CD4-positive, alpha-beta T cell treated with Interleukin-6 for 4 hours (primary cell): ENCODE data around the gene ZNF22.

ENCODE experiments used
- DNase-seq: peaks from one replicate; pipeline ENCODE4 v3.0.0-alpha.2; 2020; ENCODE audit warnings: mixed read lengths

The ZNF22 gene

DNA sequence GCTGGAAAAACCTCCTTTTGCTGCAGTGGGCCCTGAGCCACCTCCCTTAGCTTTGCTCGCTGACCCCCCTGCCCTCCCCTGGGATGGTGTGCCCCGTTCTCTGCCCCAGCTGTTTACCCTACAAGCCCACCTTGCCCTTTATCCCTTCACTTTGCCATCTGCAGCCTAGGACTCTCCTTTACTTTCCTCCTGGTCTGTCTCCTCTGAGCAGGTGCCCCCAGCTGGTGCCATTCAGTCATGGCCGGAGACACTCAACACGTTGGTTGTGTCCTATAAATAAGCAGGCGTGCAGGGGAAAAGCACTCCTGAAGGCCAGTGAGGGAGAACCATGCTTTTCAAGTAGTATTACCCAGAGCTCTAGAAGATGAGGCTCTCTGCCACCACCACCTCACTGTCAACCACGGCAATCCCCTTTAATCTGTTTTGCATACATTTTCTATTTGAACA, 35.0 kb upstream of the ZNF22 start:
- no peak for DNase-seq

DNA sequence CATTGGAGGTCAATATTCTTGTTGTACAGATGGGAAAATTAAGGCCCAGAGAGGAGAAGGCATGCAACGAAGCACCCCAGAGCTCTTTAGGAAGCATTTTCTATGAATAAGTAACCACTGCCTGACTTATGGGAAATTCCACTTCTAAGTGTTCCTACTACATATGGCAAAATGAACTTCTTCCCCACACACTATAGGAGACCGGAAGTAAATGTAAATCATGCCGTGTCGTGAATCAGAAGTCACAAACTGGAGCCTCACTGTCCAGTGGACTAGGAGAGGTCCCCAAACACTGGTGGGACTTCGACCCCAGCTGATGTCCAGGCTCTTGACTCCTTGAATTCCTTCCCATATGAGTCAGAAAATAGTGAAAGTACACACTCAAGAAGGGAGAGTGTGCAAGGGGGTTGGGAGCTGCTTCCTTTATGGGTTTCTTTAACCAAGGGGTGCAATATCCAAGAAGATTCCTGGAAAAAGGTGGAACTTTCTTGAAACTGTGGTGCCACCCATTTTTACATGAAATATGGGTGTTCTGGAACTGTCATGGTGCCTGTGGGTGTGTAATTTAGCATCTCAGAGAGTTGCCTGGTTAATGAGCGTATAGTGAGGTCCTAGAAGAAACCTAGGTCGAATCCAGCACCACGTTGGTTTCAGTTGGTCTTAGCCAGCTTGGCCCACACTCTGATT, 34.5 kb upstream of the ZNF22 start:
- no peak for DNase-seq

DNA sequence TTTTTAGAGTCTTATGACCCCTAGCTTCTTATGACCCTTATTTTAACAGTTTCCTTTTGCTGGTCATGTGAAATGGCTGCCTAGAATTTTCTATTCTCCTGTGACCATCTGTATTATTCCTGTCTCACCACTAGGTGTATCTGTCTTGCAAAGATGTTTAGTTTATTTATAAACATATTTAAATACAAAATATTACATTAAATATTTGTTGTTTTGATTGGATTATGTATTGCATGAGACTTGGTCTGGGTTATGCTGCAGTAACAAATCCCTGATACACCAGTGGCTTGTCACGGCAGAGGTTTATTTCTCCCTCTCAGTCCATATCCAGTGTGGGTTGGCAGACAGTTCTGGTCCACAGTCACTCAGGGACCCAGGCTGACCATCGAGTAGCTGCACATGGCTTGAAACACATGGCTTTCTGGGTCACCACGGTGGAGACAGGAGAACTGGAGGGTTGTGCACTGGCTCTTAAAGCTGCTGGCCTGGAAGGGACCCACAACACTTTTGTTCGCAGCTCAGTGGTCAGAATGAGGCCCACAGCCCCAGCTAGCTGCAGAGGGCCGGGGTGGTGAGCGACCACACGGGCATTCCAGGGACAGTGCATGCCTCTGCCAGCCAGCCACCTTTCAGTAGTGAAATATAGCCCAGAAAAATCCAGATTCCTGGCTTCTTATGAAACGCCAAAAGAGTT, 33.8 kb upstream of the ZNF22 start:
- no peak for DNase-seq

DNA sequence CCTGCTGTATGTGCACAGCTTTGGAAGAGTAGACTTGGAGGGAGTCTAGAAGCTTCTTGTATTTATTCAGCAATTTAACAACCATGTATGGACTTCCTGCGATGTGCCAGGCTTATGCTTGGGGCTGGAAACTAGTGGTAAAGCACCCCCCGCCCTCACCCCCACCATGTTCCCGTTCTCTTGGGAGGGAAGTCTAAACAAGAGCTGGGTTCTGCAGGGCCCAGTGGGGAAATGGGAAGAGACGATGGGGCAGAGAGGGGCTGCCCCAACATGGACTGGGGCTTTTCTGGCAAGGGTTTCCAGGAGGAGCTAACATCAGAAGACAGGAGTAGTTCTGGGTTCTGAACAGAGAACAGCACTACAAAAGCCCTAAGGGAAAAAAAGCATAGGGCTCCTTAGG, 33.1 kb upstream of the ZNF22 start:
- no peak for DNase-seq

DNA sequence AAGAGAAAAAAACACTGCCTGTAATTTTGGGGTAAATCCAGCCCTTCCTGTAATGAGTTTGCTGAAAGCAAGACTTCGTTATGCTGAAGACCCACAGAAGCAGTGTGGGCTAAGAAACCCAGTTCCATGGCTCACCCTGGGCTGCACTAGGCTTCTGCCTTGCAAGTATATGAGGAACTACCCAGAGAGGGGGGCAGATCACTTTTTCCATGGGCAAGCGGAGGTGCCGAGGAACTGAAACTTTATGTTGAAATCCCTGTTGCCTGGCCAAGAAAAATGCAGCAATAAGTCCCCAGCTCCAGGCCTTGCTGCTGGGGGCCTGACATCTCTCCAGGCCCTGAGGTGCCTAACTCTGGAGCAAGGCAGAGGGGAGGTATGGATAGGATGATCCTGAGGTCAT, 32.6 kb upstream of the ZNF22 start:
- no peak for DNase-seq

DNA sequence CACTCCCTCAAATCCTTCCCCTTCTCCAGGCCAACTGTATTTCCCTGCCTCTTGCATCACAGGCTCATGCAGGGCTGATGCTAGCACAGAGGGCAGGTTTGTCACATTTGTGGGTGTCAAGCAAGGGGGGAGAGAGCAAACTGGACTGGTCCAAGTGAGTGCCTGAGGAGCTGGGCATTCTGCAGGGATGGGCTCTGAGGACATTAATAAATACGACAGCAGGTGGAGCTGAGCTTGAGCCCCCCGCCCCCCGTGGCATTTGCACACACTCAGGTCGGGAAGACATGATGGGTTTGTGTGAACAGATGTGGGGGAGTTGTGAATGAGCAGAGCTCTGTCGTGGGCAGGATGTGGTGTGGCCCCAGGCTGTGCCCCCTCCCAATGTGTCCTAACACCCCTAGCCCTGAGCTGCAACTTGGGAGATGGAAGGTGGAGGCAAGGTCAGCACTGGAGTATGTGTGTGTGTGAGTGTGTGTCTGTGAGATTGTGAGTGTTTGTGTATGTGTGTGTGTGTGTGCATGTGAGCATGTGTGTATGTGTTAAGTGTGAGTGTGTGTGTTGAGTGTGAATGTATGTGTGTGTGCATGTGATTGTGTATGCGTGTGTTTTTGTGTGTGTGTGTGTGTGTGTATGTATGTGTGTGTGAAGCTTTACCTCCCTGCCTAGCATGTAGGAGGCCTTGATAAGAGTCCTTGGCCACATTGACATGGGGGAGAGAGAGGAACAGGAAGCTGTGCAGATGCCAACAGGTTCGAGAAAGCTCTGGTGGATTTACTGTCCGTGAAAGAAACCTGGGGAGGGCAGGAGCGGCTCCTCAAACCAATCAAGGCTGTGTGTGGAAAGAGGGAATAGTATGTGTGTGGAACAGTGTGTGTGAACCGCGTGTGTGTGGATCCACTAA, 32.0 kb upstream of the ZNF22 start:
- DNase-seq = no peak

DNA sequence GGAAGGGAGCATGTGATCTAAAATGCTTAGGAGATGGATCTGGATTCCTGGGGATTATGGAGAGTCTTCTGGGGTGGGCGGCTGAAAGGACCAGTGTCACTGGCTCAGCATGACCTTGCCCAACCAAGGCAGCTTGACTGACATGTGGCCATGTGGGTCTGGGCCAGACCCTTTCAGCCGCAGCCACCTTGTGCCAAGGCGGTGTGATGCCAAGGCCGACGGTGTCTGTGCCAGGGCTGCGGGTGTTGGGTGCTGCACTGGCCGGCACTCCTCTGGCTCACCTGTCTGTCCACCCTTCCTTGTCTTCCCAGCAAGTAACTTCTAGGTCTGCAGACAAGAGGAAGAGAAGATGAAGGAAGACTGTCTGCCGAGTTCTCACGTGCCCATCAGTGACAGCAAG, 30.9 kb upstream of the ZNF22 start:
- no peak for DNase-seq

DNA sequence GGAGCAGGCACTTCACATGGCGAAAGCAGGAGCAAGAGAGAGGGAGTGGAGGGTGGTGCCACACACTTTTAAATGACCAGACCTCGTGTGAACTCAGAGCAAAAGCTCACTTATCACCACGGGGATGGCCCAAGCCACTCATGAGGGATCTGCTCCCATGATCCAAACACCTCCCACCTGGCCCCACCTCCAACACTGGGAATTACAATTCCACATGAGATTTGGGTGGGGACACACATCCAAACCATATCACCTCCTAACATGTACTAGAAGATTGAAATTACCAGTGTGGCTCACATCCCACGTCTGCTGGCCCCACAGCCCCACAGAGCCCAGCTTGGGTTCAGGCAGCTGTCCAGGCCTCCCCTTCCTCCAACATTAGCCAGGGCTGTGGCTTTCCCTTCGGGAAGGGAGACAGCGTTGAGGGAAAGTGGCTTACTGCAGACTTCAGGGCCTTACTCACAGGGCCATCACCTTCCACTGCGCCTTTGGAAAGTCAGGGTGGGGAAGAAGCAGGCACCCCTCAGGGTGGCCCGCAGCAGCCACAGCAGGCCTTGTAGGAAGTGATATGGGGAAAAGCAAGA, 29.8 kb upstream of the ZNF22 start:
- no peak for DNase-seq

DNA sequence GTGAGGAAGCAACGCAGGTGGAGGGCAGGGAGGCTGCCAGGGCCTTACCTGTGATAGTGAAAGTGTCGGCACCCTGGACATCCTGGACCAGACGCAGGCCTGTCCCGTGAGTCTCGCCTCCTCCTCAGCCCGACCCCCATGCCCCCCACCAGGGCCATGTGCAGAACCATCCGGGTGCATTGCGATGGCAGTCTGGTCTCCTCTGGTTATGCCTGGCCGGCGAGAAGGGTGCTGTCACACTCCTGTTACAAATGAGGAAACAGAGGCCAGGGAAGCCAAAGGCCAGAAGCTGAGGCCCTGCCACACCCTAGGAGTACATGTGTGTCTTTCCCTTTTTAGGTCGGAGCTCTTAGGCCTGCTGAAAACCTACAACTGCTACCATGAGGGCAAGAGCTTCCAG, 29.3 kb upstream of the ZNF22 start:
- DNase-seq = no peak

DNA sequence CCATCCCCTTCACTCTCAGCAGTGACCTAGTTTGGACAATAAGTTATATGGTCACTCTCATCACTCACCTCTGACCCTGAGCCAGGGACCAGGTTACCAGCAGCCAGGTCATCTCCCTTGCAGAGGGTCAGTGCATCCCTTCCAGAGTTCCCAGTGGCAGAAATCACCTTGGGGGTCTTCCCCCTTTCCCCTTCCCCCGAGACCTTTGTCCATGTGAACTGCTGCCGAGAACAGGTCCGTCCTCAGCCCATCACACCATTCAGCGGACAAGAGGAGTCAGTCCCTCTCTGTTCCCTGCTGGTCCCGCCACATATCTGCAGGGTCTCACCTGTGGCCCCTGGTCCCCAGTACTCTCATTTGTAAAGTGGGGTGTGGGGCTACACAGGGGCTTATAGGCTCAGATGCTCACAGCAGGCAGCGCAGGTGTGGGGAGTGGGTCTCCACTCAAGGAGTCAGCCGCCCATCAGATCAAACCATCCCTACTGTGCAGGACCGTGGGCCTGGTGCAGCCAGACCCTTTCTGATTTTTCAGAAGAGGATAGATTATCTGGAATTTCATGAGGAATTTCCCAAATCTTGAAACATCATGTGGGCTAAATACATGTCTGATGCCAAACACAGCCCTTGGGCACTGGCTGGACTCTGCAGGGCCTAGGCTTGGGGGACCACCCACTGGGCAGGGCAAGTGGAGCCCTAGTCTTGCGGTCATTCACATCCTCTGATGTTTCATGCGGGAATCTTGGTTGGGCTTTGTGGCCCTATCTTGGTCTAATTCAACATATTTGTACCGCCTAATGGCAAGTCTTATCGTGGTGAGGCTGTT, 28.6 kb upstream of the ZNF22 start:
- no peak for DNase-seq

DNA sequence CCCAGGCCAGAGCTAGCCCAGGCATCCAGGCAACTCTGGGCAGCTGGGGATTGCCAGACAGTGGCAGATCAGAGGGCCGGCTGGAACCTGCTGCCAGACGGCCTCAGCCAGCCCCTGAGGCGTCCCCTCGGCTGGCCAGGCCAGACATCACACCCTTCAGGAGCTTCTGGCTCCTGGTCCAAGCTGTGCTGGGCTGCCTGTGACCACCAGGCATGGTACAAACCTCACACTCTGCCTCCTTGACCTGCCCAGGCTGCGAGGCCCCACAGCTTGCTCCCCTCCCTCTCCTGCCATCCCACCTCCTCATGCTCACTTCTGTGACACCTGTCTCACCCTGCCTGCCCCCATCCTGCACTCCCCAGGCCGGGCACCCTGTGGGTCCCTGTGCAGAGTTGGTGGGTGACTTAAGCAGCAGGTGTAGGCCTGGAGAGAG, 27.8 kb upstream of the ZNF22 start:
- no peak for DNase-seq

DNA sequence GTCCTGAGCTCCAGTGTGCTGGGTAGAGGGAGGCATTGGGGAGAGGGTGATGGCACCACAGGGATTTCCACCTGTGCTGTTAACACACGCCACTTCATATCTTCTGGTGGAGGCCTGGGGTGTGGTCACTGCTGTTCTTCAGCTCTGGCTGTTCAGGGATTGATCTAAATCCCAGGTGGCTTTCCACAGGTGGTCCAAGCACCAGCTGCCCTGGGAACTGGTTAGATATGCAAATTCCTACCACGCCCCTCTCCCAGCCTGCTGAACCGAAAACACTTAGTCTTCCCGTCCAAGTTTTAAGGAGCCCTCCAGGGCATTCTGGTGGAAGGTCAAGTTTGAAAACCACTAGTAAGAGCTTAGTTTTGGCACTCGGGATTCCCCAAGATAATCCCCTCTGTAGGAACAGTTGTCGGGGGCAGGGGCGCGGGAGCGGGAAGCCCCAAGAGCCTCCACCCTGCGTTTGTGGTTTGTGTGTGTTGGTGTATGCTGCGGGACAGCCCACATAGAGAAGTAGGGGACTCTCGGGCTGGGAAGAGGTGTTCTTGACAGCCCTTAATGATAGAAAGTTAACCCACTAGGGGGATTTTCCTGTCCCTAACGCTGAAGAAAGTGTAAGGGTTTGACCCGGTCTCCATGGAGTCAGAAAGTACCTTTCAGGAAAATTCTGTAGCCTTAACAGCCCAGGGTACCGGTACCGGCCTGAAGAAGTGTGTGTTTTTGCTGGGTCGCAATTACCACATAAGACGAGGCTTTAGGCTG, 27.2 kb upstream of the ZNF22 start:
- no peak for DNase-seq

DNA sequence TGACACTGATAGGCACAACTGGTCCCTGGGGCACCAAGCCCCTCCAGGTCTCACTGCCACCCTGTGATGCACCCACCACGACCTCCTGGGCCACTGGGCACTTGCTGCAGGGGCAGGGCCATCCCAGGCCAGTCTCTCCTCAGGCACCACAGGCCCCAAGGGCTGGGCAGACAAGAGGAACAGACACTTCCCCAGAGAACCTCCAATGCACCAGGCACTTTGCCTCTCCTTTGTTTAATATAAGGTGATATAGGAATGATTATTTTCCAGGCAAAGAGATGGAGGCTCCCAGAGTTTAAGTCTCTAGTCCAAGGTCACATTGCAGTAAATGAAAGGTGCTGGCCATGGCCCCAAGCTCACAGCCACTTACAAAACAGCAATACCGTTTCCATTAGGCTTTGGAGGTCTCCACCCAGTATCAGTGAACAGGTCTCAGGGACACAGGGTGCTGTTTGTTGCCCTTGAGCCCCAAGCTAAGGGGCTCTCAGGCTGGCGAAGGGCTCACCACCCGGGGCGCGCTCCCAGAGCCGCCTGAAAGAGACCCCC, 26.6 kb upstream of the ZNF22 start:
- no peak for DNase-seq

DNA sequence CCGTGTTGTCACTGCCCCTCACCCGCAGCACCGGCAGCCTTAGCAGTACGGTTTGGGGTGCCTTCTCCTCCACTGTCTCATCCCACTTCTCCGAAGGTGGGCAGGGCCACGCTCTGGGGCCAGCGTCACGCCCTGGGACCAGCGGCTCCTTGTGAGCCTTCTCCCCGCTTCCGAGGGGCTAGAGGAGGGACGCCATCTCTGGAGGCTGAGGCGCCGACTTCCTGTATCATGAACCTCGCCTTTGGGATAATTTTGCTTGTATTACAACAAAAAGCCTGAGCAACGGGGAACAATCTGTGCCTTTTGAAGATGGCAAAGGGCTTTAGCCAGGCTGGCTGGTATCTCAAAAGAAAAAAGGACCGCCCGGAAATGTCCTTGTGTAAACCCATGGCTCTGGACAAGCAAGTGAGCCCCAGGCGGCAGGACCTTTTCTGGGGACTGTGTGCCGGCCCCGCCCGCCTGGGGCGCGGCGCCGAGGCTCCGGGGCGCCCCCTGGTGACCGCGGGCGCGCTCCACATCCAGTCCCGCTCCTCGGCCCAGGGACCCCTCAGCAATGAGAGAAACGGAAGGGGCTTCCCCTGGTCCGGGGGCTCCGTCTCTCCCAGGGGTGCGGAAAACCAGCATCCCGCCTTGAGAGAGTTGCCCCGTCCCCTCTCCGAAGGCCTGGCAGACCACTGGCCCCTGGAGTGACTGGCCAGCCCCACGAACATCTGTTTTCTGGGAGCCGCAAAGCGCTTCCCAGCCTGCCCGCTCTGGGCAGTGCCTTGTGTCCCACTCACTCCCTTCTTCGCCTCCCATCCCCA, 25.9 kb upstream of the ZNF22 start:
- DNase-seq = peak; percentile 71

DNA sequence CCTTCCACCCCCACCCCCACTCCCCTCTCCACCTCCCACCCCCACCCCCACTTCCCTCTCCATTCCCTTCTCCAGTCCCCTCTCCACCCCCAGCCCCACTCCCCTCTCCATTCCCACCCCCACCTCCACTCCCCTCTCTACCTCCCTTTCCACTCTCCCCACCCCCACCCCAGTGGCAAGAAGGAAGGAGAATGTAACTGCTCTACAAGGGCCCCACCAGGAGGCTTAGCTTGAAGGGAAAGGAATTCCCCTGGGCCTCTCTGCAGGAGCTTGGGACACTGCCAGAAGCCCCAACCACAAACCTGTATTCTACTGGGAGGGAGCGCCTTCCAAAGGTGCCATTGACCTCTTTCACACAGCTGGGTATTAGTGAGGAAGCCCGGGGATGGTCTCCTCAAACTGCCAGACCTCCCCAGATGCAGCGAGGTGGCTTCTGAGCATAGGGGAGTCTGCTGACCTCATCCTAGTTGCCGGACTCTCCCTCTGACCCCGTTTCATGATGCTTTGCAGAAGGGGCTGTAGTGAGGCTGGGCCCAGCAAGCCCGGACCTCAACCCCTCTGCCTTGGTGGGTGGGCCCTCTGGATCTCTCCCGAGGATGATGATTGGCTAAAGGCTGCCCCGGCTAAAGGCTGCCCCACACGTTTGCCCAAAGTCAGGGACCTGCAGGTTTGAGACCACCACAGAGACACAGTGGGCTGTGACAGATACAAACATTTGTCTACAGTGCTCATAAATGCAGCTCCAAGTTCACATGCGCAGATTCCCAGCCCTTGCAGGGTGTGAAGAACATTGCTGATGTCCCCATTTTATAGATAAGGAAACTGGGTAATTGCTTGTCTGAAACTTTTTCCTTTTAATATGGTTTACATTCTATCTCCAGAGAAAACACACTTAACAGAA, 25.0 kb upstream of the ZNF22 start:
- no peak for DNase-seq

DNA sequence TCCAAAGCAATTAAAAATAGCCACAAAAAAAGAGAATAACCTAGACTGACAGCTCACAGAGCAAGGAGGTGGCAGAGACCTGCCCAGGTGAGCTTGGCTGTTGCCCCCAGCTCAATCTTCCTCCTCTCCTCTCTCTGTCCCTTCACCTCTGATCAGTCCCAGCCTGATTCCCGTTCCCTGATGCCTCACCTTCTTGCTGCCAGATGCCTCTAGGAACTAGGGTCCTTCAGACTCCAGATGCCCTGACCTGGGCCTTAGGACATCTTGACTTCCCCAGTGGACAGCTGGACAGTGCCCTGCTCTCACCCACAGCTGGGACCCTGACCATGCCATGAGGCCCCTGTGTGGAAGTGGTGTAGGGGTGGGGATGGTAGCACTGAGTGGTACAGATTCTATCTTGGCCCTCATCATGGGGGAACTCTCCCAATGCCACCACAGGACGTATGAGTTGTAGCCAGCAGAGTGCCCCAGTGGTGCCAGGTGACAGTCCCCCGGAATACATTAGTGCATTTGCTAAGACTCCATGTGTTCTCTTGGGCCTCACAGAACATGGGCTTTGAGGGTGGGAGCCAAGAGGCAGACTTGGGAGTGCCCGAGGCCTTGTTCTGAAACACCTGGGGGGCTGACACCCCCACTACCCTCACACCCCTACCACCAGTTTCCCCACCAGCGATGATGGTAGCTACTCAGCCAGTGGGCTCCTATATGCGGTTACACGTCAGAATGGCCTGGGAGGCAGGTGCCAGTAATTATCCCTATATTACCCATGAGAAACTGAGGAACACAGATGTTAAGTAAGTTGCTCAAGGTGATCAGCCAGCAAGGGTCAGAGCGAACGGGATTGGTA, 24.1 kb upstream of the ZNF22 start:
- DNase-seq = no peak

DNA sequence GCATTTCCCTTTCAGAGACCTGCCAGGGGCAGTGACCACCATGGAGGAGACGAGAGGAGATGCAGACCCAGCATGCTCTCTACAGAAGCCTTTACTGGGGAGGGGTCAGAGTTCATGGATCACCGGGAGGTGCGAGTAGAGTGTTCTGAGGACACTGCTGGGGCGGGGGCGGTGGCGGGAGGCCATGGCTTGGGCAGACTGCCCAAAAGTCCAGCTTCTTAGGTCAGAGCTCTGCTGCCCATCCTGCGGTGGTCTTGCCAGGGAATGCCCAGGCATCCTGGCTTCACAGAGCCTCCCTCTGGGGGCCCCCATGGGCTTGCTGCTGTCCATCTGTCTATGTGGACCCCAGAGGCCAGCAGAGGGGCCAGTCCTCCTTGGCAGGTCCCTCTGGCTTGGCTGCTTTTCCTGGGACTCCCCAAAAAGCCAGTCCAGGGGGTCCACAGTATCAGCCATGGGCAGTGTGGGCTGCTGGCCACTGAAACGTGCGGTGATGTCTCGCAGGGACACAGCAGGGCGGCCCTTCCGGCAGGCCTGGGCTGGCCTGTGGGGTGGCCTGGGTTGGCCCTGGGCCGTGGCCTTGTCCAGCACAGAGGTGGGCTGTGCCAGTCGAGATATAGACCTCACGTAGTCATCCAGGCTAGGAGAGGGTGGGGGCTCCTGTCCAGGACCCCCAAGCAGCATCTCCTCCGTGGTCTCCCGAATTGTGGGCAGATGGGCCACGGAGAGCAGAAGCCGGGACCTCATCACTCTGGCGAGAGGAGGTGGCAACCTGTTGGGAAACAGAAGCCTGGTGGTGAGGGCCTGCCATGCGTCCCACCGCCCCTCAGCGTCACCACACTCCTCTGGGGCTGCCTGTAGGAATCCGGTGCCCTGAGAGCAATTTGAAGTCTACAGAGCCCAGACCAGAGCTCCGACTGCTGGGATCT, 23.2 kb upstream of the ZNF22 start:
- no peak for DNase-seq
